Activated effector memory CD4-positive, alpha-beta T cell treated with Interleukin-2 at 50 U/mL for 16 hours (primary cell): ENCODE results near the gene LONP2.
"Not testable (repeated sequence)": the region's sequence is repeated elsewhere in the genome, so short reads cannot be mapped to it uniquely, and the experiment has no call there.

Source experiments
- DNase-seq: peaks from one replicate; pipeline ENCODE4 v3.0.0-alpha.2; 2020

Gene LONP2

GRCh38 chr16:48402547-48402946 is 158.4 kb downstream of the LONP2 start:
- DNase-seq: not testable (repeated sequence)

GRCh38 chr16:48405153-48405552 is 161.1 kb downstream of the LONP2 start:
- DNase-seq: no peak

- DNase-seq: no peak
Measured at GRCh38 chr16:48405907-48406306, 161.8 kb downstream of the LONP2 start.
